Uterus (tissue), 4 donors: ENCODE results near the gene MGARP. TPM values are rescaled to one million over a fixed set of nuclear protein-coding genes. Genes with fewer than 3 reads are reported as not detected.

Experiments used
- DNase-seq, 2 donors: peaks; one replicate each; pipeline ENCODE4 v3.0.0-alpha.2; 2019 to 2020
- H3K27ac ChIP-seq, 2 donors: fragments of 200-600 bp; sonication (generic); 1 replicate in 1 of 2; 2 replicates in 1 of 2; pipeline ENCODE4 v1.5.1; 2016 to 2018
- H3K27me3 ChIP-seq, 2 donors: fragments of 200-600 bp; sonication (generic); one replicate each; pipeline ENCODE4 v1.5.1; 2018 to 2019; ENCODE audit warnings: control low read depth in 1 of 2
- H3K36me3 ChIP-seq, 2 donors: fragments of 200-600 bp; sonication (generic); one replicate each; pipeline ENCODE4 v1.5.1; 2019; ENCODE audit warnings: control low read depth in 1 of 2
- H3K4me1 ChIP-seq, 2 donors: fragments of 200-600 bp; sonication (generic); one replicate each; pipeline ENCODE4 v1.5.1; 2018 to 2019; ENCODE audit warnings: control low read depth in 1 of 2
- H3K4me3 ChIP-seq, 2 donors: fragments of 200-600 bp; sonication (generic); 1 replicate in 1 of 2; 2 replicates in 1 of 2; pipeline ENCODE4 v1.5.1; 2018 to 2019; ENCODE audit warnings: mild to moderate bottlenecking in 1 of 2
- H3K9me3 ChIP-seq, 2 donors: fragments of 200-600 bp; sonication (generic); one replicate each; pipeline ENCODE4 v1.5.1; 2019; ENCODE audit warnings: control low read depth in 1 of 2
- CTCF ChIP-seq, 4 experiments: fragments of 200-600 bp in 2 of 4; fragments of 450-650 bp in 2 of 4; sonication (generic) in 2 of 4; IDR thresholded peaks; one replicate each; pipeline ENCODE4 v1.5.1; 2016 to 2019; ENCODE audit warnings: antibody characterized with exemption in 4 of 4, mild to moderate bottlenecking in 2 of 4, moderate library complexity in 1 of 4
- POLR2A ChIP-seq, 2 donors: fragments of 450-650 bp; IDR thresholded peaks; one replicate each; pipeline ENCODE4 v1.6.1; 2016; ENCODE audit warnings: antibody characterized with exemption in 2 of 2, mild to moderate bottlenecking in 1 of 2, moderate library complexity in 1 of 2
- intact Hi-C: fragments of 100-400 bp; cut with DNase I; formaldehyde crosslinking; loops from one replicate; pipeline ENCODE4 v1.15.1; 2023; ENCODE audit warnings: low total_unique reads
- total RNA-seq, 4 donors: library from RNA; depleted of rRNA in 3 of 4; stranded (reverse); fragments of >200 nt in 3 of 4; gene quantifications; one replicate each; pipeline versions ENCODE4 v1.1.0 to v1.2.4, GENCODE V29; 2014 to 2023
- donor health status: DM: yes; HTN: yes; CAD: no.

Gene MGARP
- total RNA-seq, 4 donors from 2014 or later = 0.29 to 9.0 (median 3.2) TPM; not detected in 1

GRCh38 chr4:139295206-139295941 is 15.3 kb upstream of the MGARP start:
- Histone ChIP-seq H3K9me3 (no peaks in the 10 kb centered on the region), H3K4me3 (peak overlapping the region; percentile 71 to 84), H3K27me3 (no peaks in the 10 kb centered on the region), H3K36me3 (no peaks in the 10 kb centered on the region), H3K4me1 (peaks cover 0 to 4% of the 10 kb centered on the region in 2 donors), H3K27ac (peak overlapping the region; percentile 84 to 87)
- peak; percentile 47 to 48 for TF ChIP-seq POLR2A (IDR thresholded peaks at IDR 0.05)
- peak; percentile 92 to 98 (median 94) for TF ChIP-seq CTCF (IDR thresholded peaks at IDR 0.05)
- intact Hi-C loops = loop anchor here (10.0 kb wide), 1 partner anchor 201 kb away; no protein-coding TSS in a partner anchor
- DNase-seq = peak; percentile 96 to 97

GRCh38 chr4:139286186-139286698 is 6.2 kb upstream of the MGARP start:
- H3K4me1 ChIP-seq = no peaks in the 10 kb centered on the region
- no peaks in the 10 kb centered on the region for H3K36me3 ChIP-seq
- H3K27ac ChIP-seq = no peak overlapping the region
- H3K27me3 ChIP-seq = no peaks in the 10 kb centered on the region
- intact Hi-C loops = no loop called here
- no peaks in the 10 kb centered on the region for H3K9me3 ChIP-seq
- TF ChIP-seq POLR2A (IDR thresholded peaks at IDR 0.05) = no peak
- no peak for TF ChIP-seq CTCF (IDR thresholded peaks at IDR 0.05)
- no peak for DNase-seq
- H3K4me3 ChIP-seq = no peak overlapping the region

DNA sequence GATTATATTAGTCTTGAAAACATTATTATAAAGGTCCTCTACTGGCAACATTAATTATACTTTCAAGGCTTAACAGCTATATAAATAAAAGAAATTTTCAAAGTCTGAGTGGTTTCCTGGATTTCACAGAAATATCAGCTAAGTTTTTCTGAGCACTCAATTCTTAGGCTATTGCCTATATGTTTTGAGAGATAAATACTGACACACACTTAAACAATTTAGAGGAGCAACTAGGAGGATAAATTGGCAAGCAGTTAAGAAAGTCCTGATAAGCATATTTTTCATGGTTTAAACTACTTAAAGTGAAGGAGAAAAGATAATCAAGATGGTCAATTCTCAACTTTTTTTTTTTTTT is 2.7 kb upstream of the MGARP start:
- intact Hi-C loops = no loop called here
- Histone ChIP-seq H3K36me3 (no peaks in the 10 kb centered on the region), H3K27ac (peak overlapping the region in 1 of 2 donors; percentile 7), H3K27me3 (no peaks in the 10 kb centered on the region), H3K4me1 (no peaks in the 10 kb centered on the region), H3K4me3 (no peak overlapping the region), H3K9me3 (no peaks in the 10 kb centered on the region)
- no peak for DNase-seq
- TF ChIP-seq CTCF (IDR thresholded peaks at IDR 0.05) (no peak), POLR2A (IDR thresholded peaks at IDR 0.05) (no peak)

GRCh38 chr4:139282065-139282720 is 2.2 kb upstream of the MGARP start:
- no peak overlapping the region for H3K4me3 ChIP-seq
- intact Hi-C loops = no loop called here
- no peak for TF ChIP-seq CTCF (IDR thresholded peaks at IDR 0.05)
- no peak for TF ChIP-seq POLR2A (IDR thresholded peaks at IDR 0.05)
- H3K4me1 ChIP-seq = no peaks in the 10 kb centered on the region
- no peak for DNase-seq
- no peaks in the 10 kb centered on the region for H3K27me3 ChIP-seq
- H3K9me3 ChIP-seq = no peaks in the 10 kb centered on the region
- H3K27ac ChIP-seq = peak overlapping the region in 1 of 2 donors; percentile 7
- no peaks in the 10 kb centered on the region for H3K36me3 ChIP-seq
